Stimulated activated CD4-positive, alpha-beta T cell treated with anti-CD3 and anti-CD28 coated beads, Interleukin-15, amount 100 ng/mL, for 1 hour (primary cell): ENCODE data around the gene ZBTB1.
"Not testable (repeated sequence)": the region's sequence is repeated elsewhere in the genome, so short reads cannot be mapped to it uniquely, and the experiment has no call there.

Experiments
- DNase-seq, 2 donors: peaks; one replicate each; pipeline ENCODE4 v3.0.0-alpha.2; 2020; ENCODE audit warnings: low read depth in 1 of 2, low spot score in 1 of 2

Gene ZBTB1

GRCh38 chr14:64569138-64569631 is 64.6 kb downstream of the ZBTB1 start:
- DNase-seq, result no peak

GRCh38 chr14:64569646-64570045 is 65.1 kb downstream of the ZBTB1 start:
- DNase-seq, result not testable (repeated sequence)

- DNase-seq, result no peak
These were observed 68.0 kb downstream of the ZBTB1 start for GRCh38 chr14:64572386-64573104.

- no peak for DNase-seq
These were observed 68.5 kb downstream of the ZBTB1 start for GRCh38 chr14:64573109-64573508.
